IMR-90 (cell line): Measurements from ENCODE around the gene MYOZ3. TPM values are rescaled to one million over a fixed set of nuclear protein-coding genes. Genes with fewer than 3 reads are reported as not detected.

Source experiments
- ATAC-seq: fragments of 200-7000 bp; cut with Tn5 transposase; 2 replicates; pipeline ENCODE4 v1.9.1; 2020; ENCODE audit warnings: low read depth, mild to moderate bottlenecking, moderate library complexity
- BruUV-seq: library from RNA; stranded (reverse); fragments of 400-500 nt; replicated peaks from 2 replicates; lab custom pipeline; 2021; lab: Mats Ljungman, UMichigan
- CTCF ChIA-PET: fragments of 300-600 bp; formaldehyde crosslinking; extraction: SDS; loops from one replicate; lab custom pipeline; 2021; ENCODE audit warnings: antibody characterized with exemption; lab: Yijun Ruan, JAX
- POLR2A ChIA-PET: fragments of 300-600 bp; sonication (Branson Sonifier 250); formaldehyde crosslinking; loops from one replicate; lab custom pipeline; 2022; ENCODE audit warnings: antibody characterized with exemption; ENCODE audit not compliant: unreplicated experiment; lab: Charles Lee
- DNase-seq: peaks from one replicate; pipeline ENCODE4 v3.0.0; 2013
- H2AFZ ChIP-seq: replicated peaks from 2 replicates; pipeline ENCODE3; 2013; ENCODE audit warnings: low read length, mild to moderate bottlenecking; ENCODE audit not compliant: poor library complexity
- H2AK5ac ChIP-seq: 2 replicates; pipeline ENCODE4 v1.6.1; 2013; ENCODE audit warnings: low read depth, low read length, inconsistent platforms
- H2AK9ac ChIP-seq: replicated peaks from 2 replicates; pipeline ENCODE3; 2013; ENCODE audit warnings: mild to moderate bottlenecking, low read depth, low read length, moderate library complexity; ENCODE audit not compliant: poor library complexity
- H2BK120ac ChIP-seq: 2 replicates; pipeline ENCODE4 v1.6.1; 2013; ENCODE audit warnings: low read depth, low read length, inconsistent platforms
- H2BK15ac ChIP-seq: 3 replicates; pipeline ENCODE4 v1.6.1; 2013; ENCODE audit warnings: low read depth, low read length, inconsistent platforms
- H2BK20ac ChIP-seq: 2 replicates; pipeline ENCODE4 v1.6.1; 2013; ENCODE audit warnings: low read depth, mild to moderate bottlenecking, inconsistent platforms, low read length, moderate library complexity
- H2BK5ac ChIP-seq: 2 replicates; pipeline ENCODE4 v1.6.1; 2013; ENCODE audit warnings: mild to moderate bottlenecking, low read depth, low read length, inconsistent platforms; ENCODE audit not compliant: poor library complexity, severe bottlenecking
- H3K14ac ChIP-seq: replicated peaks from 2 replicates; pipeline ENCODE4 v1.6.1; 2013; ENCODE audit warnings: low read depth, low read length, inconsistent platforms
- H3K18ac ChIP-seq: 2 replicates; pipeline ENCODE4 v1.6.1; 2013; ENCODE audit warnings: low read depth, low read length, control low read depth
- H3K23ac ChIP-seq: 2 replicates; pipeline ENCODE4 v1.6.1; 2013; ENCODE audit warnings: low read depth, low read length, inconsistent platforms
- H3K27ac ChIP-seq: 2 replicates; pipeline ENCODE4 v1.5.1; 2013; ENCODE audit warnings: mild to moderate bottlenecking, control low read depth, low read length; ENCODE audit not compliant: insufficient read depth
- H3K27me3 ChIP-seq: 2 replicates; pipeline ENCODE4 v1.6.1; 2013; ENCODE audit warnings: low read length; ENCODE audit not compliant: control insufficient read depth, insufficient read depth
- H3K36me3 ChIP-seq: 2 replicates; pipeline ENCODE4 v1.6.1; 2013; ENCODE audit warnings: low read length, mixed read lengths; ENCODE audit not compliant: control insufficient read depth, insufficient read depth
- H3K4ac ChIP-seq: 2 replicates; pipeline ENCODE4 v1.6.1; 2013; ENCODE audit warnings: low read depth, low read length, inconsistent platforms
- H3K4me1 ChIP-seq: 2 replicates; pipeline ENCODE4 v1.6.1; 2013; ENCODE audit warnings: low read length, mixed read lengths; ENCODE audit not compliant: control insufficient read depth, insufficient read depth
- H3K4me2 ChIP-seq: 2 replicates; pipeline ENCODE4 v1.6.1; 2013; ENCODE audit warnings: low read depth, mild to moderate bottlenecking, control low read depth, low read length, moderate library complexity
- H3K4me3 ChIP-seq: 2 replicates; pipeline ENCODE4 v1.5.1; 2013; ENCODE audit warnings: low read depth, mild to moderate bottlenecking, control low read depth, low read length, moderate library complexity; ENCODE audit not compliant: insufficient read depth
- H3K56ac ChIP-seq: 2 replicates; pipeline ENCODE4 v1.6.1; 2013; ENCODE audit warnings: low read length, inconsistent platforms; ENCODE audit not compliant: insufficient read depth; ENCODE audit errors: extremely low read depth
- H3K79me1 ChIP-seq, 2 experiments: 2 replicates each; pipeline ENCODE4 v1.6.1; 2013; ENCODE audit warnings: low read length in 2 of 2, inconsistent platforms in 1 of 2, low read depth in 1 of 2
- H3K9ac ChIP-seq: 2 replicates; pipeline ENCODE4 v1.6.1; 2013; ENCODE audit warnings: low read depth, low read length, control low read depth
- H3K9me1 ChIP-seq: 2 replicates; pipeline ENCODE4 v1.6.1; 2013; ENCODE audit warnings: low read length, inconsistent platforms; ENCODE audit not compliant: insufficient read depth
- H3K9me3 ChIP-seq: 2 replicates; pipeline ENCODE4 v1.6.1; 2013; ENCODE audit warnings: low read length; ENCODE audit not compliant: control insufficient read depth, insufficient read depth
- H4K20me1 ChIP-seq: 2 replicates; pipeline ENCODE4 v1.6.1; 2013; ENCODE audit warnings: low read length, inconsistent platforms; ENCODE audit not compliant: insufficient read depth
- H4K5ac ChIP-seq: 2 replicates; pipeline ENCODE4 v1.6.1; 2013; ENCODE audit warnings: mild to moderate bottlenecking, low read depth, low read length, control low read depth
- H4K8ac ChIP-seq, 2 experiments: 2 replicates each; pipeline ENCODE4 v1.6.1; 2013; ENCODE audit warnings: low read depth in 2 of 2, low read length in 2 of 2, control low read depth in 1 of 2, inconsistent platforms in 1 of 2
- H4K91ac ChIP-seq: 2 replicates; pipeline ENCODE4 v1.6.1; 2013; ENCODE audit warnings: low read depth, low read length, inconsistent platforms; ENCODE audit not compliant: insufficient read depth
- RFX5 ChIP-seq: IDR thresholded peaks from 2 replicates; pipeline ENCODE4 v1.8.0; 2012; ENCODE audit warnings: low read depth, mild to moderate bottlenecking, low read length, moderate library complexity
- USF2 ChIP-seq: fragments of 150-350 bp; IDR thresholded peaks from 2 replicates; pipeline ENCODE4 v1.6.1; 2017; ENCODE audit warnings: mild to moderate bottlenecking, antibody characterized with exemption, low read length, low read depth
- WGBS, 2 experiments: methylation state at CpG; one replicate each; pipeline versions ENCODE4 v1.1.5 to v1.1.7; 2013; ENCODE audit warnings: missing lambda C conversion rate in 2 of 2; ENCODE audit not compliant: insufficient read length in 1 of 2; ENCODE audit errors: extremely low coverage in 2 of 2; 5-methylcytosine and 5-hydroxymethylcytosine counted together
- dilution Hi-C: fragments of 300-500 bp; cut with HindIII; formaldehyde crosslinking; loops from one replicate; pipeline ENCODE4 v1.14.3; 2018; ENCODE audit warnings: low sequenced_read_pairs; ENCODE audit not compliant: unreplicated experiment
- in situ Hi-C: fragments of 300-500 bp; cut with MboI; formaldehyde crosslinking; loops from 3 replicates; pipeline ENCODE4 v1.14.3; 2019; ENCODE audit warnings: low sequenced_read_pairs, inconsistent platforms, mixed read lengths
- intact Hi-C: fragments of 100-400 bp; cut with micrococcal nuclease; formaldehyde crosslinking; loops from 2 replicates; pipeline ENCODE4 v1.10.0; 2022
- polyA plus RNA-seq, 3 experiments: library from polyadenylated mRNA; depleted of rRNA; stranded (reverse); fragments of >200 nt; gene quantifications; 2 replicates each; pipeline ENCODE4 v1.2.3, GENCODE V29; 2012; ENCODE audit warnings: low replicate concordance in 1 of 3
- total RNA-seq: library from RNA; depleted of rRNA; stranded (reverse); fragments of >200 nt; gene quantifications from 2 replicates; pipeline ENCODE4 v1.2.3, GENCODE V29; 2012

MYOZ3 gene
- total and polyA plus RNA-seq, 2 of the 4 experiments (the other 2 are of a cell fraction): under 0.01 to 0.24 TPM

GRCh38 chr5:150630461-150631325 is 30.4 kb upstream of the MYOZ3 start:
- CTCF ChIA-PET: interaction anchor here (0.5 kb wide), 1 partner anchor 1104 kb away, joined by 10 read pairs; no protein-coding TSS in a partner anchor
- dilution Hi-C loops: no loop called here

More at GRCh38 chr5:150630461-150631325, 30.4 kb upstream of the MYOZ3 start:
- Histone ChIP-seq H2AK5ac (peak overlapping the region; percentile 84), H3K27ac (no peak overlapping the region), H4K5ac (no peak overlapping the region), H3K4me2 (no peak overlapping the region), H4K20me1 (no peaks in the 10 kb centered on the region; the same call in 1 of the 2 replicates), H3K56ac (no peak overlapping the region), H4K8ac (0 out of 4 replicates have a peak overlapping the region, but pooled peaks of 1 of the 2 experiments have one; percentile 26), H3K9me1 (peaks cover 22% of the 10 kb centered on the region), H2AFZ (peak overlapping the region; percentile 1), H3K18ac (no peak overlapping the region), H3K4me1 (peaks cover 45% of the 10 kb centered on the region), H3K79me1 (no peaks in the 10 kb centered on the region; a peak in 1 of 4 replicates), H3K9me3 (no peaks in the 10 kb centered on the region), H2BK5ac (peak overlapping the region; percentile 18), H4K91ac (no peak overlapping the region), H3K27me3 (no peaks in the 10 kb centered on the region), H3K4ac (peak overlapping the region; percentile 8), H3K14ac (peak overlapping the region; percentile 25; the same call in 1 of the 2 replicates), H2BK20ac (0 out of 2 replicates have a peak overlapping the region, but pooled peaks have one; percentile 14), H3K9ac (no peak overlapping the region; the same call in 1 of the 2 replicates), H2AK9ac (peak overlapping the region; percentile 71), H2BK15ac (no peak overlapping the region), H3K36me3 (peaks cover 2% of the 10 kb centered on the region; the same call in 1 of the 2 replicates), H2BK120ac (peak overlapping the region; percentile 30; the same call in 1 of the 2 replicates), H3K4me3 (no peak overlapping the region), H3K23ac (no peak overlapping the region)
- no TSS peak for BruUV-seq
- in situ Hi-C loops: no loop called here
- TF ChIP-seq USF2: 0 out of 2 replicates have a peak, but pooled peaks have one; percentile 33
- TF ChIP-seq RFX5: no peak
- 78% methylated on average over 4 of the region's 9 CpGs; no CpG with 5 or more reads in 1 of the 2 experiments for WGBS, 2 experiments
- intact Hi-C loops: no loop called here
- DNase-seq (no peak), ATAC-seq (0 out of 2 replicates have a peak, but pooled peaks have one; percentile 9)
- POLR2A ChIA-PET: no interaction called here
